GM19099 (cell line): Measurements from ENCODE around the gene PIGZ.

Experiments used
- POLR2A ChIP-seq: IDR thresholded peaks from 3 replicates; pipeline ENCODE4 v1.6.1; 2011; ENCODE audit warnings: low read depth; ENCODE audit not compliant: insufficient read length; ENCODE audit errors: extremely low read depth

PIGZ gene

GRCh38 chr3:196954832-196955231, 13.8 kb downstream of the PIGZ start:
- TF ChIP-seq POLR2A = no peak

DNA sequence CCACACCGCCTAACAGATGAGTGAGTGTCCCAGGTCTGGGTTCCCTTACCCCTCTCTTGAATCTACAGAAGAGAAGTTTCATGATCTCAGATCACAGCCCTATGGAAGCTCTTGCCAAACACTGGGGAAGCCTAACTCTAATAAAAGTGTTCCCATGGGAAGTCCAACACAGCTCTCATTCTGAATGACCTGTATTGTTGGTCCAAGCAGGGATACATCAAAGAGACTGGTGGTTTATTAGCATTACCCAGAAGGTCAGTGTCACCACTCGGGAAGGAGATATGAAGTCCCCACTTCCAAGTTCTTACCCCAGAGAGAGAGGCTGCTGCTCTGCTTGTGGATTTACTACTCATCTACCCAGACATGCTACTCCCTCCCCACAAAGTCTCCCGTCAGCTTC, 17.3 kb downstream of the PIGZ start:
- no peak for TF ChIP-seq POLR2A

DNA sequence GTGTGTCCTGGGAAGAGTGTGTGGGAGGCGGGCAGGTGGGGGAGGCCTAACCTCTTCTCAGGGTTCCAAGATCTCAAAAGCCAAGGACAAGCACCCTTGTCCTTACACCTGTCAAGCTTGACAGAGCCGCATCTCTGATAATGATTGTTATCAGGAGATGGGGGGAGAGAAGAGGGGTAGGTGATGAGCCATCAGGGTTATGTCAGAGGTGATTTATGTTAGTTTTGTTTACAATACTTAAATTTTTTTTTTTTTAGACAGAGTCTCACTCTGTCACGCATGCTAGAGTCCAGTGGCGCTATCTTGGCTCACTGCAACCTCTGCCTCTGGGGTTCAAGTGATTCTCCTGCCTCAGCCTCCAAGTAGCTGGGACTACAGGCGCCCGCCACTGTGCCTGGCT, 18.9 kb downstream of the PIGZ start:
- TF ChIP-seq POLR2A = no peak

- TF ChIP-seq POLR2A = no peak
Observed at GRCh38 chr3:196949285-196949619, 19.4 kb downstream of the PIGZ start.

DNA sequence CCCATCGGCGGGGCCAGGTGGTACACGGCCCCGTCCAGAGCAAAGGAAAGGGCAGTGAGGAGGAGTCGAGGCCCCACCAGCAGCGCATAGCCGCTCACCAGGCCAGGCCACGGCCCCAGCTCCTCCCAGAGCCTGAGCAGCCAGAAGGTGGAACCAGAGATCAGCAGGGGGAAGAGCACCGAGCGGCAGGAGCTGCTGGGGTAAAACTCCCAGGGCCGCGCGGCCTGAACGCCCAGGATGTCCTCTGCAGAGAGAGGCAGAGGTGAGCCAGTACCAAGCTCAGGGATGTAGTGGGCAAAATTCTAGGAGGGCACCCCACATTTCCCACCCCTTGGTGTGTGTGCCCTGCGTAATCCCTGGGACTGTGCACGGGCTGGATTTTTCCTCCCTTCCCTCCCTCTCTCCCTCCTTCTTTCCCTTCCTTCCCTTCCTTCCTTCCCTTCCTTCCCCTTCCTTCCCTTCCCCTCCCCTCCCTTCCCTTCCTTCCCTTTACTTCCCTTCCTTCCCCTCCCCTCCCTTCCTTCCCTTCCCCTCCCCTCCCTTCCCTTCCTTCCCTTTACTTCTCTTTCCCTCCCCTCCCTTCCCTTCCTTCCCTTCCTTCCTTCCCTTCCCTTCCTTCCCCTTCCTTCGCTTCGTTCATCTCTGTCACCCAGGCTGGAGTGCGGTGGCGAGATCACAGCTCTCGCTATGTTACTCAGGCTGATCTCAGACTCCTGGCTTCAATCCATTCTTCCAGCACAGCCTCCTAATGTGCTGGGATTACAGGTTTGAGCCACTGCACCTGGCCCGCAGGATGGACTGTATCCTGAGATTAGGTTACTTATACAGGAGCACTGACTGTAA, 20.0 kb downstream of the PIGZ start:
- no peak for TF ChIP-seq POLR2A

DNA sequence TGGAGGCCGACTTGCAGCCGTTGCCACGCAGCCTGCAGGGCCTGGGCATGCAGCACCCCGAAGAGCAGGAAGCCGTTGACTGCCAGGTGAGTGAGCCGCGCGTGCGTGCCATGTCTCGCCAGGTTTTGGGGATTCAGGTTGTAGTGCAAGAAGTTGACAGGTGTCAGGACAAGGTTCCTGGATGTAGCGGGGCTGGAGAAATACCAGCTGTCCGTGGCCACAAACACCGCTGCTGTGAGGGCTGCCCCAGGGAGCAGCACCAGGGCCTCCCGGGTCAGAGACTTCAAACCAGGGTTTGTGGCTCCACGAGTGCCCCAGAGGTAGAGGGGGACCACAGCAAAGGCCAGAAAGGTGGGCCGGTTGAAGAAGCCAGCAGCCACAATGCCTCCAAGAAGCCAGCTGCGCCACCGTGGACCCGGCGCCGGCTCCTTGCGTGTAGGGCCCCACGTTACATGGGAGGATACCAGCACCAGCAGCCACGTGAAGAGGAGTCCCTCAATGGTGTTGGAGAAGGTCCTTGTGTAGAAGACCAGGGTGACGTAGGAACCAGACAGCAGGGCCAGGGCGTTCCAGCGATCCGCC, 20.7 kb downstream of the PIGZ start:
- no peak for TF ChIP-seq POLR2A

GRCh38 chr3:196947136-196947859, 21.3 kb downstream of the PIGZ start:
- TF ChIP-seq POLR2A = no peak

DNA sequence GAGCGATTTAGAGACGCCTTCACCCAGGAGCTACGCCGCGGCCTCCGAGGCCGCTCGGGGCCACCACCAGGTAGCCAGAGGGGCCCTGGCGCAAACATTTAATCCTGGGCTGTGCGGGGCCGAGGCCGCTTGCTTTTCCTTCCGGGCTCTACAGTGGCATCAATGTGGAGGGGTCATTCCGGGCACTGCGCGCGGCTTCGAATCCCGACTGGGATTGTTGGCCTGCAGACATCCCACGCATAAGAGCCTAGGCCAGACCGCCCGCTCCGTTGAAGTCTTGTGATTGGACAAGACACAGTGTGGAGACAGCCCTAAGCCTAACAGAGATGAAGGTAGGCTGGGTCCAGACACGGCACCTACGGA, 25.7 kb downstream of the PIGZ start:
- TF ChIP-seq POLR2A = no peak

DNA sequence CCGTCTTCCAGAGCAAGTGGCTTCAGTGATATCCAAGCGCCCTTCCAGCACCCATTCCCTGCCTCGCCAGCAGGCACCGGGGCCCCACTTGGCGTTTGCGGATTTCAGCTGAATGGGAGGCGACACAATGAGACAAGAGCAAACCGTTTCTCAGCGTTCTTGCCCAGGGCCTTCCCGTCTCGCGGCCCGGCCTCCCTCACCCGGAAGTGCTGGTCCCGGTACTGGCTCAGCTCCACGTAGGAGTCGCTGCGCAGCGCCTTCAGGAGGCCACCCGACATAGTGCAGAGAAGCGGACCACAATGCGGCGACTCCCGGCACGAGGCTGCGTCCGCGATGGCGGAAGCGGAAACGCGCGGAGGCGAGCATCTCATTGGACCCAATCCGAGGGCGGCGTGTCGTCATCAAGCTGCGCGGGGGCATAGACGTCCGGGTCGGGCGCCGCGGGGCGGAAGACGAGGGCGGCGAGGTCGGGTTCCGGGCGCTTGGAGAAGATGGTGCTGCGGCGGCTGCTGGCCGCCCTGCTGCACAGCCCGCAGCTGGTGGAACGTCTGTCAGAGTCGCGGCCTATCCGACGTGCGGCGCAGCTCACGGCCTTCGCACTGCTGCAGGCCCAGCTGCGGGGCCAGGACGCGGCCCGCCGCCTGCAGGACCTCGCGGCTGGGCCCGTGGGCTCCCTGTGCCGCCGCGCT, 26.3 kb downstream of the PIGZ start, which contains the start of gene NCBP2:
Gene NCBP2, minus strand, starts transcription at position 303 of the 689 bp plus-strand sequence. Its CDS starts 25 bp downstream, at position 278.
- TF ChIP-seq POLR2A = peak; percentile 94

DNA sequence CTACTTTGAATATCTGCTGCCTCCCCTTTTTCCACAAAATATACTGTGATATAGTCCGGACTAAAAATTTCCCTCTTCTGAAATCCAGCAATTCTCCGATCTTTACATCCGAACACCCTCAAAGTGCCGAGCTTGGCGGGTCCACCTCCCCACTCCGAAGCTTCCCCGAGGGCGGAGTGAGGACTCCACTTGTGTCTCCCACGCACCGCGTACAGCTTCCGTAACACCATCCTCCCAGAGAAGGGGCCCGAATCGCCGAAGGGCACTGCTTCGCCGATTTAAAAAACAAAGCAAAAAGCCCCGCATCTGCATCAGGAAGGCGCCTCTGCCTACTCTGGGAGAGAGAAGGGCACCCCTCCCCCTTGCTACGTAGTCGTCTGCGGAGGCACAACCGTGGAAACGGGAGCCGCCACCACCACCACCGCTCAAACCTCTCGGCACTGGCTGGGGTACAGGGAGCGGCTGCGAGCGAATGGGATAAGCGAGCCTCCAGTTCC, 26.9 kb downstream of the PIGZ start:
- TF ChIP-seq POLR2A = no peak

DNA sequence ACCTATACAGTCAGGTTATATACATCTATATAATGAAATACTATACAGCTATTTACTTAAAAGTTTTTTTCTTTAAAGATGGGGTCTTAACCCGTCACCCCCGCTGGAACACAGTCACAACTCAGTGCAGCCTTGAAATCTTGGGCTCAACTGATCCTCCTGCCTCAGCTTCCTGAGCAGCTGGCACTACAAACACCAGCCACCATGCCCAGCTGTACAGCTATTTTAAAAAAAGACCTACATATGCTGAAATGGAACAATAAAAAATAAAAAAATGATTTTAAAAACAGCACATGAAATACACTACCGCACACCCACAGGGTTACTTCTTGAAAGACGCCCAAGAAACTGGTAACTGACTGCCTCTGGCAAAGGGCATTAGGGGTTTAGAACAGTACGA, 30.1 kb downstream of the PIGZ start:
- TF ChIP-seq POLR2A = no peak

DNA sequence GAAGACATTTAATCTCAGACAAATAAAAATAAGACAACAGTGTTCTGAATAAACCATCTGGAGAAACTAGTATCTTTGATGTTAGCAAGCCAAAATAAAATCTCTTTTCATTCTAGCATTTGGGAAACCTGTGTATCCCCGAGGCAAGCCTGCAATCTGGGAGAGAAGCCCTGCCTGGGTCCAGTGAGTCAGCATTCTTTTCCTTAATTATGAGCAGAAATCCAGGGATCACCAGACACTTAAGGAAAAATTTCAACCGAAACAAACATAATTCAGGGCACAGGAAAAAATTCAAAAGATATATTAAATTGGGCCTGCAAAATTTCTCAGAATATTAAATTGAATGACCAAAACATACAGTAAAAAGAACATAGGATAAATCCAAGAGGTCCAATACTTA, 30.5 kb downstream of the PIGZ start:
- no peak for TF ChIP-seq POLR2A

GRCh38 chr3:196936288-196936687, 32.3 kb downstream of the PIGZ start:
- no peak for TF ChIP-seq POLR2A

DNA sequence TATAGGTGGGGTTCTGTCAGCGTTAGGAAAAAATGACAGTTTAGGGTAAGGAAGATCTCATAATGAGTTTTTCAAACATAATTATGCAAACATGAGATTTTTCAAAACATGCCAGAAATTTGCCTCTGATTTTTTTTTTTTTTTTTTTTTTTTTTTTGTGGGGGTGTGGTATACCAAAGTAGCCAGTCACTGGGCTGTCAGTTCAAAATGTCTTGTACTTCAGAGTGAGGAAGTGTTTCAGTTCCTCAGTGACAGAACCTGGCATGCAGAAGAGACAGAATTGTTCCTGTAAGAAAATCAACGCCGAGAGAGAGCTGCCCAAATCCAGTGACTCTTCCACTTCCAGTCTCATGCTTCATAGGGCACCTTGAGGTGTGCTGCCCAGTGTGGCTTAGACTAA, 36.0 kb downstream of the PIGZ start:
- no peak for TF ChIP-seq POLR2A
